NCI-H2081 treated with DMSO at 0.1 percent for 48 hours (cell line): ENCODE measurements around the gene RELT.
"Not testable (repeated sequence)": the region's sequence is repeated elsewhere in the genome, so short reads cannot be mapped to it uniquely, and the experiment has no call there.

Source experiments
- DNase-seq: peaks from one replicate; lab custom pipeline; 2025; lab: John Stamatoyannopoulos, UW

RELT gene

DNA sequence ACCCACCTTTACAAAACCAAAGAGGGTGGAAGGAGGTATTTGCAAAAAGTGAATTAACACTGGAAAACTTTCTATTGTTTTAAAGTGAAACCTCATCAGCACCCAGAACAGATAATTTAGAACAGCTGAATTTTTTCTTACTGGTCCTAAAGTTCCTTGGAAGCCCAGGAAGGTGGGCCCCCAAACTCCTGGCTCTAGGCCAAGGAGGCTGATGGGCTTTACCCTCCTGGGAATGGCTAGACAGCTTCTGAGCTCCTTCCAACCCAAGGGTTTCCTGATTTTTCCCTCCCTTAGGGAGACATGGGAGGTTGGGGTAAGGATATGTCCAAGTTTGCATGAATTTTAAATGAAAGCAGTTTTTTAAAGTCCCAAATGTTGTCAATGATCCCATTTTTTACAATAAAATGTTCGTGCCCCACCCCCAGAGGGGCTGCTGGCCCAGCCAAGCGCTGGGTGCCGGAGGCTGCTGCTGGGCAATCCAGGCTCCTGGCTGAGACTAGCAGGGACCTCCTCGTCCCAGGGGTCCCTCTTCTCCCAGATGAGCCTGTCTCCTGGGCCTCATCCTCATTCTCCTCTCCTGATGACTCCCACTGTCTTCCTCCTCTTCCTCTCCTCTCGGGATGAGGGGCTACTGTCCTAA lies 28.4 kb downstream of the RELT start:
- DNase-seq: no peak

DNA sequence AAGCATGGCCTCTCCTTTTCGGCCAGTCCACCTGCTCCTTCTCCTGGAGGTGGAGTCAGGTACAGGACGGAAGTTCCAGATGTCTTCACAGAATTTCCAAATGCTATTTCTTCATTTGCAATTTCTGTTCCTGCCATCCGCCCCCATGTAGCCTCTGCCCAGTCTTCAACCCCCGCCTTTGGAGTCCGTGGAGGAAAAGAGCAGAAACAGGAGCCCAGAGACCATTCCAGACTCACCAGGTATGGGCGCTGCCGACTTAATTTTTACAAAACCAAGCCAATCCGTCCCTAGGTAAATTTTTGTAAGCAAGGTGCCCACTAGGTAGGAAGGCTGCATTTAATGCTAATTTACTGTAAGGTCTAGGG lies 28.9 kb downstream of the RELT start:
- DNase-seq: no peak

DNA sequence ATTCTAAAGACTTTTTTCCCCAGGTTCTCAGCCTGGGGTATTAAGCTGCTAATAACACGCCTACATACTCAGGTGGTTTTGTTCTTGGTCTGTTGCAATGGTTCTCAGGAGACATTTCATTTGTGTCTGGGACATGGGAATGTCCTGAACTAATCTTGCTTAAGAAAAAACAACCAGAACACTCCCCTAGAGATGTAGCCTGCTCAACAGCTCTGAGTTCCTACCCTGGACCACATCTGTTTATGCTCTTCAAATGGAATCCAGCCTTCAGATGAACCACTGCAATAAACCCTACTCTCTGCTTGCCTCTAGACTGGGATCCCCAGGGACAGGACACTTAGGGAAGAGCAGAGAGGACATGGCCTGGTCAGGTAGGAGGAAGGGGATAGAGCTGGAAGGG lies 29.9 kb downstream of the RELT start:
- DNase-seq: no peak

DNA sequence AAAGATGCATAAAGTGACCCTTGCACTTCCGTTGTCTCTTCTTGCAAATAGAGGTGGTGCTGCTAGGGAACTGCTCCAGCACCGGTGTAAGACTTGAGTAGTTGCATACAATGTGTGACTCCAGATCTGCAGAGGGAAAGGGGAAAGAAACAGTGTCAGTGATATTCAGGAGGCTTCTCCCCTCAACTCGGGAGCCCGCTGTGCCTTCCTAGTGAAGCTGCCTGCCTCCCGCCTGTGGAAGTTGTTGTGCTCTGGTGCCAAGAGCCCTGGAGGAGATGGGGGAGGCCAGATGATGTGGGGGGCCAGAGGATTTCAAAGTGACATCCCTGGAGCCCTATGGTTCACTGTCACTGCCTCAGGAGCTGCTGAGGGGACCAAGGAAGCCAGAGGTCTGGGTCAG lies 30.4 kb downstream of the RELT start:
- DNase-seq: no peak

DNA sequence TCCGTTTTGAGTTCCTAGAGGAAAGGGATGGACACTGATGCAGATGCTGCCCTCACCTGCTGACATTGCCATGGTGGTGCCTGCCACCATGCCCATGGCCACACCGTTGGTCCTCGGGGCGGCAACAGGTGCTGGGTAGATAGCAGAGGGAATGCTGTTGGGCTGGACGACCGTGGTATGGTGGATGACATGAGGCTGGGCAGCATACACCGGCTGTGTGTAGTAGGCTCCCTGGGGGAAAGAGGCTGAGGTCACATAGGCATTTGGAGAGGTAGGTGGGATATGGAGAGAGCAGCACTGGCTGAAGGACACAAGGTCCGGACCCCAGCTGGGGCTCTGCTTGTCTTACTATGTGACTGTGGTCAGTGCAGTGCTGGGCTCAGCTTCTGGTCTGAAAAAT lies 33.2 kb downstream of the RELT start:
- no peak for DNase-seq

DNA sequence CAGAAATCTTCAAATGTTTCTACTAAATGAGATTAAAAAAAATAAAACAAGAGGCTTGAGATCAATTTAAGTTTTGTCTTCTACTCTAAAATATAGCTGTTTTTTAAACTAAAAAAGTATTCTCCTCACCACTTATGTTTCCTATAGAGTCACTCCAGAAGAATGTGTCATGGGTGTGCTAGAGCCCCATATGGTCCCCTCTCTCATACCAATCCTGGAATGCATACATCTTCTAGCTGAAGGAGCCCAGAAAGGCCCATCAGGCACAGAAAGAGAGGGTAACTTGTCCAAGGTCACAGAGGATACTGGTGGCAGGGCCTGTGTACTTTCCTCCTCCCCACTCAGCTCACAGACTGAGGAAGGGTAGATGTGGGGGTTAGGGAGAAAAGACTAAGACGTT lies 34.4 kb downstream of the RELT start:
- DNase-seq: no peak

DNA sequence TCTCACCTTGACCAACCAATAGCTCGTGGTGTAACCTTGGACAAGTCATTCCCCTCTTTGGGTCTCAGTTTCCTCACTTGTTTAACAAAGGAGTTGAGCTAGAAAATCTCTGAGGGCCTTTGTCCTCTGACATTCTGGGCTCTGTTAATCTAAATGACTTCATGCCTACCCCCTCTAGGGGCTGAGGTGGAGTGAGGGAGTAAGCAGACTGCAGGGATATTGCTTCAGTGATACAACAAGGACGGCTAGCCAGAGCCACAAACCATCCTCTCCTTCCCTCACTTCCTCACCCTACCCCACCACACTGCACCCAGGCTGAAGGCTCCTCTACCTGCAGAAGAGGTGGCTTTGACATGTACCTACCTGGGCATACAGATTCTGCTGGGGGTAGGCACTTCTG lies 34.8 kb downstream of the RELT start:
- DNase-seq: no peak

DNA sequence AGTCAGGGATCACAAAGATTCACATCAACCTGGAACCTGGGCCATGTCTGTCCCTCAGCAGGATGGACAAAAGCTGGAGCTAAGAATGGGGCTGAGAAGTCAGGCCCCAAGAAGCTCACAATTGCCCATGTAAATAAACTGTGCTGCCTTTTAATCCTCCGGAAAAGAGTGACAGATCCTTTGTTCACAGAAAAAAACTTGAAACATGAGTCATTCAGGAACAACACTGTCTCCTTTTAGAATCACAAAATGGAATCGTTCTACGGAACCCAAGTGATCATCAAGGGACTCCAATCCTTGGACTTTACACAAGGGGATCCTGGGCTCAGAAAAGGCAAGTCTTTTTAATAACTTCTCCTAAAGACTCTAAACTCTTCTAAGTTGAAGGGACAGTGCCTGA lies 36.1 kb downstream of the RELT start:
- DNase-seq: no peak

DNA sequence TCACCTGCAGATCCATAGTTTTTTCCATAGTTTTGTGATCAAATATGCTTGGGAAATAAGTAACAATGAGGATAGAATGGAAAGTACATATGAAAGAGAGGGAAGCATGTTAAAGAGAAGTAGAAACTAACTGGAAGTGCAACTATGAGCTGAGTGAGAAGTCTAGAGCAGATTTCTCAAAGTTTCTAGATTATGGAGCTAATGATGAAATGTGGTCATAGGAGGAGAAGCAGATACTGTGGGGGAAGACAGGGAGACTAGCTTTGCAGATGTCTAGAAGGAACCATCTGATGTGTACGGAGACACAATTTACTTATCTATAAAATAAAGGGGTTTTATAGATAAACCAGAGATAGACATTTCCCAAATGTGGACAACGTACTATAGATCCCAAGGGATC lies 37.1 kb downstream of the RELT start:
- DNase-seq: no peak

DNA sequence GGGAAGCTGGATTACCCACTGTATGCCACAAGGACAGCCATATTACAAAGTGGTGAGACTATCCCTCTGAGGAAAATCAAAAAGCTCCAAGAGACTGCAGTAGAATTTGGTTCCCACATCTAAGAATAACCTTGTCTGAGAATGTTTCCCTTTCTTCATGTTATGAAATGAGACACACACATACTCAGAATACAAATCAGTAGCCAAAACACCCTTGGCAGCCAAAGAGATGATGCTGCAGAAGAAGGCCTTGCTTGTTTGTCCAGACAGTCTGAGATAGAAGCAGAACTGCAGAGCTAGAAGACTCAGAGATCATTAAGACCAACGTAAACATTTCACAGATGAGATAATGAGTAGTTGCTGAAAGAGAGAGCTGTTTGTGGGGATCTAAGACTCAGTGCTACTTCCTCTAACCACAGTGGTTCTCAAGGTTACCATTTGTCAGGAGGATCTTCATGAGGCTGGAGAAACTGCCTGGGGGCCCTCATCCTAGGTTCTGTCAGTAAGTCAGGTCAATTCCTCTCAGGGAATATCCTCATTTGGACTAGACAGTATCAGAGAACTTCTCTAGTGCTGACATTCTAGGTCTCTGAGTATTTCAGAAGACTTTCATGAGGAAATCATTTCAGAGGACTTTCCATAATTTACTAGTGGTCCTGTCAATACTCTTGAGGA lies 38.9 kb downstream of the RELT start:
- DNase-seq: no peak

DNA sequence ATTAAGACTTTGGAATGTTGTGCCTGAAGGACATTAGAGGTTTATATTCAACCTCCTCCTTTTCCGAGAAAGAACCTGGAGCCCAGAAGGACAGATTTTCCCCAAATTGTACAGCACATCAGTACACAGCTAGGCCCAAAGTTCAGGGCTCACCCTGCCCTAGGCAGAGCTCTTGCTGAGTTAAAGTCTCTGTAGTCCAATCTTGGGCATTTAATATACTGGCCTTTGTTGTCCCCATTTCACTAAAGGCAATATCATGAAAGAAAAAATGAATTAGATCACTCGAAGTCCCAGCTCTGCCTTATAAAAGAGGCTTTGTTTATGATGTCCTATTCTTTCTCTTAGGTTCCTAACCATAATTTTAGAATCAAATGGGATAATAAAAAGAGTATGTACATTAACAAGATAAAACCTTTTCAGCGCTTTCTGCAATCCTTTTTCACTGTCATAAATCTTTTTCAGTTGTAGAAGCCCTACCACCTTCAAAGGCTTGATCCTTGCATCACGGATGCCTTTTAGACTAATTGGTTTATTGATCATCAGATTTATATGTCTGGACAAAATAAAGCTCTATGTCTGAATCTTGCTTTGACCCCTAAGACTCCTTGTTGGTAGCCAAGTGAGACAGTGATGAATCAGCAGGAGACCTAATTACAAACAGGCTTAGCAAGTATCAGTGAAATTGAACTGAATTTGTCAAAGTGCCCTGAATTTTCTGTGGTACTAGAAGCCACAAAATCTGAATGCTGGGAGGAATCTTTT lies 39.8 kb downstream of the RELT start:
- DNase-seq: no peak

DNA sequence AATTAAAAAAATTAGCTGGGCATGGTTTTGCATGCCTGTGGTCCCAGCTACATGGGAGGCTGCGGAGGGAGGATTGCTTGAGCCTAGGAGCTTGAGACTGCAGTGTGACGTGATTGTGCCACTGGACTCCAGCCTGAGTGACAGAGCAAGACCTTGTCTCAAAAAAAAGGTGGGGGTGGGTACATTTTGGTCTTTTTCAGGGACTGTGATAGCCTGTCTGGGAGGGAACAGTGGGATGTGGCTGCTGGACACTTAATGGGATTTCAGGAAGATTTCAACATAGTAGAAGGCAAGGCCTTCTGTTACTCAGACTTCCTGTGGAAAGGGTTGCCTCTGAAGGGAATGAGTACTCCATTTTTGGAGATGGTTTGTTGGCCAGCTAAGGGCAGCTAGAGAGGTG lies 40.6 kb downstream of the RELT start:
- no peak for DNase-seq

DNA sequence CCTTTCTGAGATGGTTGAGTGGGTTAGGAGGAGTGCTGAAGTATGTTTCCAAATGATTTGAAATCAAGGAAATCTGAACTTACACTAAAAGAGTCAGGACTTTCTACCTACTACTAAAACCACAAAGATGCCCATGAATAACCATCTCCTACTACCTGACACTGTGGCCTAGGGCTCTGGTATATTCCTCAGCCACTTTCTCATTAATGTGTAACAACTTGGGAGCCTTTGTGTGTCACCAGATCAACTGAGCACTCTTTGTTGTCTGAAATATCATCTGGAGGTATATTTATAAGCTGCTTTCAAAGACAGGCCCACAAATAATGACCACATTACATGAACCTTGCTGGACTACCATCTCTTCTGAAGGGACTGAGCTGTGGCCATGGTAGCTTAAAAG lies 43.9 kb downstream of the RELT start:
- DNase-seq: no peak

DNA sequence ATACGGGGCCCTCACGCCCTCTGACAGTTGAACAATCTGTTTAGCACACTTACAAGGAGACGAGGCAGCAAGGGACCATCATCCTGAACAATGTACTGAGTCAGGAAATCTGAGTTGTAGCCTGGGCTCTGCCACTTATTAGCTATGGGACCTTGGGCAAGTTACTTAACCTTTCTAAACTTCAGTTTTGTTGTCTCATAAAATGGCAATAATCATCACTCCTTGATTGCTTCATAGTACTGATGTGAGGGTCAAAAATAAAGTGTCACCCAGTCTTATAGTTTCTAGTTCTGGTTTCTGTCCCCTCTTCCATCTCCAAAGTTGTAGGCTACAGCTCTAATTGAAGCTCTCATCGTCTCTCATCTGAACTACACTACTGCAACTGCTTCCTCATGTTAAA lies 46.7 kb downstream of the RELT start:
- DNase-seq: no peak

DNA sequence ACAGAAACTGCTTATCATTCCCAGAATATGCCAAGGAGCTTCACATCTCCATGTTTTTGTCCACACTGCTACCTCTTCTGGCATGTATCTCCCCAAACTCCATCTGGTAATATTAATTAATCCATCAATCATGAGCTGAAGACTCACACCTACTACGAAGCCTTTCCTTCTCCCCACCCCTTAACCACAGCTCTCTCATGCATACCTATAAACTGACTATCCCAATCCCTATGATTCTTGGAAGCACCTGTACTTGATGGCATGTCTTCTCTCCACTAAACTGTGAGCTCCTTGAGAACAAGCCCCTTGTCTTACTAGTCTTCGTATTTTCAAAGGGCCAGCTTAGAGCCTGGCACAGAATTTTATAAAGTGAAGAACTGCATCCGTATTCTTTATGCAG lies 47.3 kb downstream of the RELT start:
- no peak for DNase-seq

DNA sequence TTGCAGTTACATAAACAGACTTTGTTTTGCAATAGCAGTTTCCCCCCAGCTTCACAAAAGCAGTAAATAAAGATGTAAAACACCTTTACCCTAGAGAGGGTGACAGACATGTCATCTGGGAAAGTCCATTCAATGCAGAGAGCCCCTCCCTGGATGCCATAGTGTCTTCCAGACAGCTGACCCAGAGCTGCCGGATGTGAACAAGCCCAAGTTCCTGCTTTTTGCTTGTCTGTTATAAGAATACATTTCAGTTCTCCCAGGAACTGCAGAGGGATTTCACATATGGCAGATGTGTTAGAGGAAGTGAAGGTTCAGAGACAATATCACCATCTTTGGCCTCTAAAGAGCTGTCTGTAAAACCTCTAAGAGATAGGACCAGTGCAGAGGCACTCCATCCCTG lies 48.9 kb downstream of the RELT start:
- DNase-seq: no peak

DNA sequence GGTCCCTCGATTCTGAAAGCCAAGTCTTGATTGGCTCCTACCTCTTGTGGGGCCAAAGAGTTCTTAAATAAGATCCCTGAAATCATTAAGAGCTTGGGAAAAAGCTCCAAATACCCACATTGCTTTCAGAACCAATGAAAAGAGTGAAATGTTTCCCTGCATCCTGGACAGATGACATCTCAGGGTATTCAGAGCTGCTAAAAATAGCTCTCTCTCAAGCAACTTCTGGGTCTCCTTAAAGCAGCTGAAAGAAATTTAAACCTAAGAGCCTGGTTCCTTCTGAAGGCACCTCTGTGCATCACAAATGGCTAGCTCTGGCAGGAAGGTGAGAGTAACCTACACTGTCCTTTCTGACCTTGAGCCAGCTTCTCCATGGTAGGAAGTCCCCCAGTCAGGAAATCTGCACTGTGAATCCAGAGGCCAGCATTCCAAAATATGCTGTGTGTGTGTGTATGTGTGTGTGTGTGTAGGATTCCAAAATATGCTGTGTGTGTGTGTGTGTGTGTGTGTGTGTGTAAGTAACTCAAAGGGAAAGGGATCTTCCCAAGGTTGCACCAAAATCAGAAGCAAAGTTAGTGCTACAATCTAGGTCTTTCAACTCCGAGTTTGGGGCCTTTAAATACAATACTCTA lies 50.1 kb downstream of the RELT start:
- DNase-seq: no peak

DNA sequence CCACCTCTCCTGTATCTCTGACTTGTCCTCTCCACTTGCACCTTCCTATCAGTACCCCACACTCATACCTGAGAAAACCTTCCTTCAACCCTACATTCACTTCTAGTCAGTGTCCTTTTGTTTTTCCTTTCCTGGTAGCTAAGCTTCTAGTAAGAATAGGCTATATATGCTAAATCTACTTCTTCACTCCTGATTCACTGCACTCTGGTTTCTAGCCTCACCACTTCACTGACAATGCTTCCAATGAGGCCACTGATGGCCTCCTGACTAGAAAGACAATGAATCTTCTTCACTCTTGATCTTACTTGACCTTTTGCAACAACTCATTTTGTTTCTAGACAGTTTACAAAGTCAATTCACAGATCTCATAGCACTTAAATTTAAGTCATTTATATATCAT lies 52.0 kb downstream of the RELT start:
- no peak for DNase-seq

DNA sequence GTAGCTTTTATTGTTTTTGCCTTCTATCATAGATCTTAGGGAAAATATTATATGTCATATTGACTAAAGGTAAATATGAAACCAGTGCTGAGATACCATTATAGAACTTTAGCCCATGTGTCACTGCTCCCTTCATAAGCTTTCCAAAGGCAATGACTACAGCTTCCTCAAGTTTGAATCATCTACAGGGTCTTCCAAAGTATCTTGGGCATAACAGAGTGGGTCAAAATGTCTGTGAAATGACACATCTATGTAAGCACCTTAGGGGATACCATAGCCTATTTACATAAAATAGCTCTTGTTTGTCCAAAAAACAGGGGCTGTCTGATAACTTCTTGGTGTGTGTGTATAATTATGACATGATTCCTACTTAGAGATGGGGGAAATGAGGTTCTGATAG lies 52.5 kb downstream of the RELT start:
- DNase-seq: no peak

DNA sequence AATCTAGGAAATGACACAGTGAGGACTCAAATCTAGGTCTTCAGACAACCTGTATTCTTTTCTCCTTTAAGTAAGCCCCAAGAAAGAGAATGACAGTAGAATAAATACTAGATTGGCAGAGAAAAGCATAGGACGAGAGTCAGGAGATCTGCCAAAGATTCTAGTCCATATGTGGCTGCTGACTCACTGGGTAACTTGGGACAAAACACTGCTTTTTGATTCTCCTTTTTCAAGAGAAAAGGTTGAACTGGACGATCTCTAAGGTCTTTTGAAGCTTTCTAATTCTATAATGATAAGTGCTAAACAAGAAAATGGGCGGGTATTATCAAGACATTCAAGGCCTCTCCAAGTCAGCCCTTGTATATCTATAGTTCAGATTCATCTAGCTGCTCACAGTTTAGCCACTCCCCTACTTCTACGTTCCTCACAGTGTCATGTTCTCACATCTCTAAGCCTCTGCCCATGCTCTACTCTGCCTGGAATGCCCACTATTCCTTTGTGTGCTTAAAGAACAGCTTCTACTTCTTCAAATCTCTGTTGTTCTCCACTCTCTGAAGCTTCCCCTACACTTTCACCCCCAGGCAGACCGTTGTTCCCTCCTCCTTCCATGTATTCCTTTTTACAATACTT lies 53.0 kb downstream of the RELT start:
- DNase-seq: no peak

DNA sequence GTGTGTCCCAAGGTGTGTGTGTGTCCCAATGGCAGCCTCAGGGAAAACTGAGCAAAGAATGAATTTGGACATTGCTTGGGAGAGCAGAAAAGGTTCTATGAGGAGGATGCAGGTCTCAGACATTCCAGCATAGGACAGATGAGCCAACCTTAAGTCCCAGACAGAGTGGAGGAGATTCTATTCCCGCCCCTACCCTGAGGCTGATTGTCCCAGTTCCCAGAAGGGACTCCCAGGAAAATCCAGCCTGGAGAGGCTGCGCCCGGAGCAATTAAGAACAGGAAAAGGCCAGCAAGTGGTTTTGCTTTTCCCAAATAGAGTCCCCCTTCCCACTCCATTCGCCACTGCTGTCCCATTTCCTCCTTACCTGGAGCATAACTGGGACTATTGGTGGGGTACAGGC lies 54.1 kb downstream of the RELT start:
- no peak for DNase-seq

DNA sequence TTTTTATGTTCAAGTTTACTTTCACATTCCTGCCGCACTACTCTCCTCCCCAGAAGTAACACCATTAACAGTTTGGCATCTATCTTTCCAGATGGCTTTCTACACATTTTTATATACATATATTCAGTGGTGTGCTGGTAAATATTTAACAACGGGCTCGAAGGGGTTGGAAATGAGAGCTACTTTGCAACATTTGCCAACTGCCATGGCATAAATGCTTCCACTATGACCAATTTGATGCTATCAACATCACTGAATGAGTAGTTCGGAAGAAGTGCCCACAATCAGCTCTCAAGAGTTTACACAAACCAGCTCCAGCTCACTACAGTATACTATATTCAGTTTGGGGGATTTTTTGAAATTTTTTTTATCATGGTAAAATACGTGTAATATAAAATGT lies 55.2 kb downstream of the RELT start:
- DNase-seq: no peak

DNA sequence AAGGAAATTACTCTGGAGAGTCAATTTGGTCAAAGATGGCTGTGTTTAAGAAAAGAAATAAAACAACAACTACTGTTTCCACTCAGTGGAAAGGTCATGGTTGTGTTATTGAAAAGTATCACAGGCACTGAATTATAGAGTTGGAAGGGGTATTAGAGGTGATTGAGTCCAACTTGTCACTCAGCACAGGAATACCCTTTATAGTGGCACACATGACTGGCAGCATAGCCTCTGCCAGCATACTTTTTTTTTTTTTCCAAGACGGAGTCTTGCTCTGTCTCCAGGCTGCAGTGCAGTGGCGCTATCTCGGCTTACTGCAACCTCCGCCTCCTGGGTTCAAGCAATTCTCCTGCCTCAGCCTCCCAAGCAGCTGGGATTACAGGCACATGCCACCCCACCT lies 60.7 kb downstream of the RELT start:
- DNase-seq: not testable (repeated sequence)
